GM12878 (cell line): ENCODE measurements around the gene VAV2.

Experiments
- NFIC ChIP-seq: IDR thresholded peaks from 2 replicates; pipeline ENCODE4 v1.6.1; 2012; ENCODE audit warnings: low read depth, mild to moderate bottlenecking, inconsistent platforms, low read length, moderate library complexity
- SP1 ChIP-seq: IDR thresholded peaks from one replicate; pipeline ENCODE4 v1.6.1; 2011; ENCODE audit warnings: low read depth, low read length

GRCh38 chr9:133761641-133762248 is 230.4 kb downstream of the VAV2 start:
- TF ChIP-seq SP1, result no peak
- no peak for TF ChIP-seq NFIC
